Subcutaneous adipose tissue (tissue), 4 donors: ENCODE measurements around the gene ENTREP1. TPM values are rescaled to one million over a fixed set of nuclear protein-coding genes. Genes with fewer than 3 reads are reported as not detected.

Experiments
- CTCF ChIP-seq: fragments of 450-650 bp; IDR thresholded peaks from one replicate; pipeline ENCODE4 v1.5.1; 2016; ENCODE audit warnings: low read depth, mild to moderate bottlenecking, control low read depth, antibody characterized with exemption, moderate library complexity
- total RNA-seq, 4 donors: library from RNA; depleted of rRNA; stranded (reverse); fragments of >200 nt; gene quantifications; one replicate each; pipeline ENCODE4 v1.1.0, GENCODE V29; 2016

The ENTREP1 gene
- total RNA-seq: 10 to 100 TPM in 1 of 4 donors, 1 to 10 TPM in 3; 3.3 to 12.6 (median 6.0) TPM

- no peak for TF ChIP-seq CTCF
These were observed at the start of gene ENTREP1 for GRCh38 chr9:69324549-69325401. ENTREP1 (plus strand) TSS chr9:69325215; CDS start chr9:69325310, 95 bp downstream.

- no peak for TF ChIP-seq CTCF
These were observed 48.2 kb upstream of the ENTREP1 start for GRCh38 chr9:69276775-69277174.

GRCh38 chr9:69279084-69279731, 45.8 kb upstream of the ENTREP1 start:
- TF ChIP-seq CTCF: no peak

GRCh38 chr9:69279733-69280132, 45.3 kb upstream of the ENTREP1 start:
- no peak for TF ChIP-seq CTCF

GRCh38 chr9:69283003-69283402, 42.0 kb upstream of the ENTREP1 start:
- TF ChIP-seq CTCF: no peak

GRCh38 chr9:69292078-69292477, 32.9 kb upstream of the ENTREP1 start:
- no peak for TF ChIP-seq CTCF

GRCh38 chr9:69293156-69293555, 31.9 kb upstream of the ENTREP1 start:
- TF ChIP-seq CTCF: no peak
